Retina (tissue), 1 donor: ENCODE results near the gene SLC1A3.
"Not testable (repeated sequence)": the region's sequence is repeated elsewhere in the genome, so short reads cannot be mapped to it uniquely, and the experiment has no call there.

ENCODE experiments used
- DNase-seq: peaks from one replicate; pipeline ENCODE4 v3.0.0-alpha.2; 2016

SLC1A3 gene

DNA sequence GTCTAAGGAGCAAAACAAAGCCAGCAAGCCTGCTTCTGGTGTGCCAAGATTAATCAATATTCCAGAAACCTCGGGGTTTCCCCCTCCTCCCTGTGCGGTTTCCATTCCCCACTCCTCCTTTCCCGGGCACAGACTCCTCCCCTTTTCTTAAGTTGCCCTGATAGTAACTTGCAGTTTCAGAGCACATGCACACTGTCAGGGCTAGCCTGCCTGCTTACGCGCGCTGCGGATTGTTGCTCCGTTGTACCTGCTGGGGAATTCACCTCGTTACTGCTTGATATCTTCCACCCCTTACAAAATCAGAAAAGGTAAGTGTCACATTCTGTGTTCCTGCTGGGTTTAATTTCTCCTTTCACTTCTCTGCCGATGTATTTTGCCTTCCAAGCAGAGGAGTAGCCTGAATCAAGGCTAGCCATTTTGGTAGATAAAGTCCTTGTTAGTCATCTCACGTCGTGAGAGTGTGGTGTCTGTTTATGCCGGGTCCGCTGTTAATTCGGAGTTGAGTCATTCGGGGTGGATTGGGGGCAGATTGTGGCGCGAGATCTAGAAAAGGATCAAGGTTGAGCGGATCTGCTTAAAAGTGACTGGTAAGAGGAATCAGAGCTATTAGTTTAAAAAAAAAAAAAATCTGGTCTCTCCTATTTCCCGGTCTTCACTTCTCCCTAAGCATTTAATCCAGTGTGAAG is at the start of gene SLC1A3:
SLC1A3 (plus strand) TSS at position 179 of the 686 bp plus-strand sequence. CDS start 1,818 bp downstream, outside the sequence.
- peak; percentile 89 for DNase-seq

DNA sequence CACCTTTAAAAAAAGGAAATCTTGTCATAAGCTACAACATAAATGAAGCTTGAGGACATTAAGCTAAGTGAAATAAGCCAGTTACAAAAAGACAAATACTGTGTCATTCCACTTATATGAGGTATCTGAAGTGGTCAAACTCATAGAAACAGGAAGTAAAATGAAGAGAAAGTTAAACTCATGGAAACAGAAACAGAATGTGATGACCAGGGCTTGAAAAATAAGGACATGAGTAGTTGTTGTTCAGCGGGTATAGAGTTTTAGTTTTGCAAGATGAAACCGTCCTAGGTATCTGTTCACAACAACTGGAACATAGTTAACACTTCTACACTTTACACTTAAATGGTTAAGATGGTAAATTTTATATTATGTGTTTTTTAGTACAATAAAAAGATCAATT is 47.8 kb upstream of the SLC1A3 start:
- no peak for DNase-seq

DNA sequence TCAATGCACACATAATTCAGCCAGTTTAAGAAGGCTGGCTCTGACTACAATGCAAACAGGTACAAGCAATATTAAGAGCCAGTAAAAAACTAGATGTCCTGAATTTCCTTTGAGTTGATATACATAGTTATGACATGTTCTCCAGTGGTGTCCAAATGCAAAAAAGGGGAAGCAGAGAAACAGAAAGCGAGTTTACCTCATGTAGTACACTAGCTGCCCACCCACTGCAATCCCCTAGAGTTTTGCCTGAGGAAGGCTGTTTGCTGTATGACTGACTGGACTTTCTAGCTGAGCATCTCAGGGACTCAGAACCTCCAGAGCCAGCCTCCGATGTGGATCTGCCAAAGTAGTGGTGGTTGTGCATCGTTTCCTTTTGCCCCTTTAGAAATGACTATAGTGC is 44.8 kb upstream of the SLC1A3 start:
- no peak for DNase-seq

DNA sequence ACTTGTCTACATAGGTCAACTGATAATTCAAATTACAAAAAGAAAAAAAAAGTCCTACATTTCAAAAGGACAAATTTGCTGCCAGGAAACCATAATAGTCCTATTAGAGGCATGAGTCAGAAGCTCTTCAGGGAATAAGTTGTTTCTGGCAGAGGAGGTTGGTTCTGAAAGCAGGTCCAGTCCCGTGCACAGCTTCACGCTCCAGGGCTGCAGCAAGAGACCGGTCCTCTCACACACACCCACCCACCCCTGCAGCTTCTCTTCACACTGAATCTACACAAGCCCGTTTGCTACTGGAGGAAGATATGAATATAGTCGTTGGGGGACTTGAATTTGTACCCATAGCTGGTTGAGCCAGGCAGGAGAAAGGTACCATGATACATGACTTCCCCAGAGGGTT is 36.9 kb upstream of the SLC1A3 start:
- DNase-seq, result no peak

DNA sequence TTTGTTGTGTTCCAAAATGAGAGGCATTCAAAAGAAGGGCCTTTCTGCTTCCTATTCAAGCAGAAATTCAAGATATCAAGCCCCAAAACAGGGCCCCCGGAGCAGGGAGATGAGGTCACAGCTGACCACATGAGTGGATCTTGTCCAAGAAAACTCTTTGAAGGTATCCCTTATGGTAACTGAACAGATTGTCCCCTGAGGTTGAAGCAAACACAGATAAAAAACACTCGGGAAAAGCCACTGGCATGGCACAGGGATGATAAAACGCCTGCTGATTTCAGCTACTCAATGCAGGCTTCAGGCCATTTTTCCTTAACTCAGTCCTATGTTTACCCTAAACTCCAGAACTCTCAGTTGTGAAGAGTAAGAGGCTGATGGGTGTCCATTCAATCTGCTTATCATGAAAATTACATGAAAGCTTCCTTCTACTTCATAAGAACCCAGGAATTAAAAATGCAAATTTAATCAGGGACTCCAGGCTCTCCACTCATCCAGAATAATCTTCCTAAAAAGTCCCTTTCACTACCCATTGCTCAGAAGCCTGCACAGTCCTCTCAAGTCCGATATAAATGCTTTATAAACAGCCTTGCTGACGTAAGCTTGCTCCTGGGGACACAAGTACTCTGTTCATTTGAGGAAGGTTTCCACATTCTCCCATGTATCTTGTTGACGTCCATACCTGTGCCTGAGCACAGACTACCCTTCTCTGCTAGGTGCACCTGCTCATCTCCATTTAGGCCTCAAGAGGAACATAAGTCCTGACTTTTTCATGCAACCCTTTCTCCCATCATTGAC is 35.9 kb upstream of the SLC1A3 start:
- DNase-seq, result no peak

DNA sequence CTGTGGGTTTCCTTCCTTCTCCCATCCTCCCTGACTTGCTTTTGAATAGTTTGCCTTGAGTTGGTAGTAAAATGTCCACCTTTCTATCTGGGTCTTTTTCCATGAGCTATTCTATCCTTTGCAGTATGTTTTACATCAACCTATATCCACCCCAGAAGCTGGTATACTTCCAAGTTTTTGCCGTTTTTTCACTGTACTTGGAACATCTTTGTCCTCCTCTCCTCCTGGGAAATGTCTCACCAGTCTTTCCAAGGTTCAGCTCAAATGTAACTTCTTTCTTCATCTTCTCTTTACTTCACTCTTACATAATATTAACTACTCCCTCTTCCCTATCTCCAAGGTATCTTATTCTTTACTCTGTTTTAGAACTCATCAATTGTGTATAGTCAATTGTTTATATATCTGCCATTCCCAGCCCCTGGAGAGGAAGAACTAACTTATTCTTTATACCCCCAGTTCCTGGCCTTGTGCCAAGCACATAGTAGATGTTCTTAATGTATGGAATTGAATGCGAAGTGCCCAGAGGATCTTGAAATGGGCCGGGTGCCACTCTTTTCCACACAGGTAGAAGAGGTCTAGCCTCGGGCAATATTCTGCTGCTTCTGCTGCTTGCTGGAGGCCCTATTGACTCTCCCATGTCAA is 34.9 kb upstream of the SLC1A3 start:
- no peak for DNase-seq

DNA sequence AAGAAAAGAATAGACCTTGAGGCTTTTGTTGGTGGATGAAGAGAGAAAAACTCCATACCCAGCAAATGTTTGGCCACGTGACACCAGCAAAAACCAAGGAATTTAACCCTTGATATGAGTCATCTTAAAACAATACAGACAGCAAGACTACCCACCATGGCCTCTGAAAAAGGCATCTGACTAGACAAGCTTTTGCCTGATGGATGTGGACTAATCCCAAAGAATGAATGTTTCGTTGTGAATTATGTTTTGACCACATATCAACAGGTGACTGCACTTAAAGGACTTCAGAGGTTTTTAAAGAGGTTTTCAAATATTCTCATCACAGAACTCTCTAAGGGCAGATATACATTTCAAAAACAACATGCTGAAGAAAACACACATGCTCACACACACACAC is 33.0 kb upstream of the SLC1A3 start:
- DNase-seq, result no peak

DNA sequence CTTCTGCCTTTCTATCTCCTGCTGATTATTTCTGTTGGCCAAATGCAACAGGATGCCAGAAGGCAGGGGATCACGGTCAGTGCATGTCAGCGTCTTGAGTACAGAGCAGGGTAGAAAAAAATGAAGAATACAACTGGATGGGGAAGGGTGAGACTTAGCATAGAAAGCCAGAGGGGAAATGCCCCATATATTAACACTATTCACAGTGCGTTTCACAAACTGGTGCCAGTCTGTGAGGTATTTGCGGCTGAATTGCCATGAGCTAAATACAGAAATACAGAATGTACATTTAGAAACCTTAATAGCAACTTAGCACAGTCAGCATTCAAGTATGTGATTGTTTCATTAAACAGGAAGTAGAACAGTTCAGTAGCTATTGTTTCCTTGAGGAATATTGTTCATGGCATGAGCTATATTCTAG is 31.0 kb upstream of the SLC1A3 start:
- DNase-seq, result no peak

DNA sequence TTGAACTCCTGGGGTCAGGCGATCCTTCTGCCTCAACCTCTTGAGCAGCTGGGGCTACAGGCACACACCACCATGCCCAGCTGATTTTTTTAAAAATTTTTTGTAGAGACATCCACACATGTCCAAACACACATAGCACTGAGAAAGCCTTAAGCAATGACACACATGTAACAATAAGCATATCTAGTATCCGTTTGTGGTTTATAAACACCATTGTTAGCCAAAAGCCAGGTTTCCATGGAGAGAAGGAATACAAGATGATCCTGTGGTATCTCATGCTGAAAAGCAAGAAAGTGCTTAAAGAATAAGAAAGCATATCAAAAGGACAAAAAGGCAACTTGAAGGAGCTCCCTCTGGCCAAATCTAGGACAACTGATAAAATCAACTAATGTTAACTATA is 29.7 kb upstream of the SLC1A3 start:
- no peak for DNase-seq

DNA sequence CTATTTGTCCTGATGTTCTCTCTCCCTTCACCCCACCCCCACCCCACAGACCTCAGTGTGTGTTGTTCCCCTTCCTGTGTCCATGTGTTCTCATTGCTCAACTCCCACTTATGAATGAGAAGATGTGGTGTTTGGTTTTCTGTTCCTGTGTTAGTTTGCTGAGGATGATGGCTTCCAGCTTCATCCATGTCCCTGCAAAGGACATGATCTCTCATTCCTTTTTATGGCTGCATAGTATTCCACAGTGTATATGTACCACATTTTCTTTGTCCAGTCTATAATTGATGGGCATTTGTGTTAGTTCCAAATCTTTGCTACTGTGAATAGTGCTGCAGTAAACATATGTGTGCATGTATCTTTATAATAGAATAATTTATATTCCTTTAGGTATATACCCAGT is 26.5 kb upstream of the SLC1A3 start:
- DNase-seq, result not testable (repeated sequence)

DNA sequence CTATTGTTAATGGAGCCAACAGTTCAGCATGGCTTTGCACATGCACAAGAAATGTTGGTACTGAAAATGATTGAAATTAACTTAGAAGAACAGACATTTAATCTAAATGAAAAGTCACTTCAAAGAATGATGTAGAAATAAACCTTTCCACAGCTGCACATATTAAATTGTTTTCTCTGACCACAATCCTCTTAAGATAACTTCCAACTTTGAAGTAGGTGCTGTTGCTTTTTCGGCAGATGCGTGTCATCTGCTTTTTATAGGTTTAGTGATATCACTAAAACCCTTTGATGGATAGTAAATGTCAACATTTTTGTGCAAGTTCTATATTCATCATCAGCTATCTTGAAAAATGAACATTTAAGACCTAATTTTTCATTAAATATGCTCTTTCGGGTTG is 25.3 kb upstream of the SLC1A3 start:
- DNase-seq, result no peak

DNA sequence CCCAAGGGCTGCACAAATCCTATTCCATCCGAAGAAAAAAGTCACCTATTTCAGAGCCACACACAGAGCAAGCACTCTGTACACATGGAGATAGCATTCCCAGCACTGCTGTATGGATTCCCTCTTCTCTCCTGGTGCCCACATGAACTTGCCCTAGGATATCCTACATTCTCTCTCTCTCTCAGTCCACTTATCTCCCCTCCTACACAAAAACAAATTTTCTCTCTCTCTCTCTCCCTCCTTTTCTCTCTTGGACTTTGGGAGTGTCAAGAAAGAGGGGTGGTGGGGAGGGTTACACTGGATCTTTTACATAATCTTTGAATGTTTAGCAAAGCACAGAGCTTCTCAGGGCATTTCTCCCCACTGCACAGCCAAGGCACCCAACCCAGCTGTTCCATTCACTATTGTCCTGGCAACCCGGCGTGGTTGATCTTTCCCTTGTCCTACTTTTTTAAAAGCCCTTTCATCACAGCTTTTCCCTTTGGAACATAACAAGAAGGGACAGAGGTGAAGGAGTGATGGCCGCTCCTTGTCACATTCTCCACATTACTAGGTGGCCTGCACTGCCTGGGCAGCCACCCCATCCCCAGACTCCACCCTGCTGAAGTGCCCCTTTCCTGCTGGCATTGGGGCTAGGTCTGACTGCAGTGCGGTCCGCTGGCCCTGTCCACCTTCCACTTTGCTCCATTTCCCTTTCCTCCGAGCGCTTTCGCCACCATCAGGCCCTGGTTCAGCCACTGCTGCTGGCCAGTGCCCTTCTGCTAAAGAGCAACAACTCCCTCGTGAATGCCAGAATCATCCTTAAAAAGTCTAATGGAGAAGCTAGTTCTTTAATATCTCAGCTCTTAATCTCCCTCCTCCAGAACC is 22.2 kb upstream of the SLC1A3 start:
- DNase-seq, result peak; percentile 51

DNA sequence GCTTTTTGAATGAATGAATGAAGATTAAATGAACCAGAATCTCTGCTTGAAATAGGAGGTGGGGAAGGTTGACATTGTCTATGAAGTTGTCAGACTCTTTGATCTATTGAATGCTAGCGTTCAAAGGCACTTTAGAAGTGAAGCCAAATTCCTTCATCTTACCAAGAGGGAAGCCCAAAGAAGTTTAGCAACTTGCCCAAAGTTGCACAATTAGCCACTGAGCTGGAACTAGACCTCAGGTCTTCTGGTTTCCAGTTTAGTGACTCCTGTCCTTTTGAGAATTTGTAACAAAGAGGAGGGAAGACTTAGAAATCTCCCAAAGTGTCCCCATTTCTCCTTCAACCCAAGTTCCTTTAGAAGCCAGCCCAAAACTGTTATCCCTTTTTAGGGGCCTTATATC is 20.7 kb upstream of the SLC1A3 start:
- no peak for DNase-seq

DNA sequence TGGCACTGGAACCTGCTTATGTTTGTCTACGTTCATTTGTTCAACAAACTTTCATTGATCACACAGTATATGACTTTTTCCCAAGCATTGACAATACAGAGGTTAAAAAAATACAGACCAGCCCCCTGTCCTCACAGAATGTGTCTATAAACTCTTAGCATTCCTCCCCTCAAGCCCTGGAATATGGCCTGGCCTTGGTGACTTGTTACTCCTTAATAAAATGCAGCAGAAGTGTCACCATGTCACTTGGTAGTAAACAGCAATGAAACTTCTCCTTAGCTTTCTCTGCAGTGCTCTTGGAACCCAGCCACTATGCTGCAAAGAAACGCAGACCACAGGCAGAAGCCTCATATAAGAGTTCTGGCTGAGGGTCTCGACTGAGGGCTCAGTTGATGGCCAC is 19.1 kb upstream of the SLC1A3 start:
- DNase-seq, result no peak

DNA sequence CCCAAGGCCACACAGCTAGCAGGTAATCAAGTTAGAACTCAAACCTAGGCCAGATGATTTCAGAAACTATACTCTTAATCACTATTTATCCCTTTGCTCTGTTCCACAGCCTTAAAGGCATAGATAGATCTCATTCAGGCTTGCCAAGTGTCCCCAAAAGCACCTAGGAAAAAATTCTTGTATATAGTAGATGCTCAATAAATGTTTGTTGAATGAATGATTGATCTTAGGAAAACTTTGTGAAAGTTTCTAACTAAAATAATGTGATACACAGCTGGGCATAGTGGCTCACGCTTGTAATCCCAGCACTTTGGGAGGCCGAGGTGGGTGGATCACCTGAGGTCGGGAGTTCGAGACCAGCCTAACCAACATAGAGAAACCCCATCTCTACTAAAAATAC is 16.7 kb upstream of the SLC1A3 start:
- DNase-seq, result not testable (repeated sequence)

DNA sequence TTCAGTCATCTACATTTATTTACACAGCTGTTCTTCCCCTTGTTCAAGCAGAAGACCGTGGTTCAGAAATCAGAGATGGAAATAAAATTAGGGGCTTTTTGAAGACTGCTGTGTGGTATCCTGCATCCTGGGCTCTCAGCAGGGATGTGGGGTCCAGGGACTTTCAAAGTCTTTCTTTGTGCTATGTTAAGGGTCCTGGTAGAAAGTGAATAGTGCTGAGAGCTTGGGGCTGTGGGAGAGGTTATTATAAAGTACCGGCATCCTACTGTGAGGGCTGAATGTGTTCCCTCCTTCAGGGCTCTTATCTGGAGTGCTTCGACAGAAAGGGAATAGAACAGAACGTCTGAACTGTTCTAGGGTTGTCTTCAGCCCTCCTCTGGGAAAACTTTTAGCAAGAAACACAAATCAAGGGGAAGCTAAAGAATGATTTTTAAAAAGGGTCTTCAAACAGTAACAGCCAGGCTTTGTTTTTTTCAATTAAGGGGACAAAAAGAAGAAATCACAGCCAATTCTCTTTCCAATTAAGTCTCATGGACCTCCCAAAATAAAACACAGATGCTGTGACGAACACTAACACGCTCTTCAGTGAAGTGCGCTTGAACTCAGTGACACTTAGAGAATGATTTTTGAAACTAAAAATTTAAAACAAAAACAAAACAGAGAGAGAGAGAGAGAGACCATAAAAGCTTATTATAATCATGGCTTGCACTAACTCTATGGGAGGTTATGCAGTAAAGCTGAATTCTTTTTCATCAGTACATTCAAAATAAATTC is 15.7 kb upstream of the SLC1A3 start:
- peak; percentile 34 for DNase-seq

DNA sequence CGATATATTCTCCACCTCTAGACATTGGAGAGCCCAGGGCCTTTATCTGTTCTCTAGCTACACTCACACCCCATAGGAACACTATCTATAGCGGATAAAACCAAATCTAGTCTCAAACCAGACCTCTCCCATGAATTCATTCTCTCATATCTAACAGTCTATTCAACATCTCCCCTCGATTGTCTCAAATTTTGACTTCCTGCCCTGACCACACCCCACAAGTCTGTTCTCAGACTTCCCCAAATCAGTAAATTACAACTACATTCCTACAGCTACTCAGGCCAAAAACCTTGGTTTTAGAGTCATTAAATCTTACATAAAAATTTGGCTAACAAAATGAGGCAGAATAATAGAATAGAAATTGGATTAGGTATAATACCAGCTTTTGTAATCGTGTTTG is 12.5 kb upstream of the SLC1A3 start:
- DNase-seq, result no peak

DNA sequence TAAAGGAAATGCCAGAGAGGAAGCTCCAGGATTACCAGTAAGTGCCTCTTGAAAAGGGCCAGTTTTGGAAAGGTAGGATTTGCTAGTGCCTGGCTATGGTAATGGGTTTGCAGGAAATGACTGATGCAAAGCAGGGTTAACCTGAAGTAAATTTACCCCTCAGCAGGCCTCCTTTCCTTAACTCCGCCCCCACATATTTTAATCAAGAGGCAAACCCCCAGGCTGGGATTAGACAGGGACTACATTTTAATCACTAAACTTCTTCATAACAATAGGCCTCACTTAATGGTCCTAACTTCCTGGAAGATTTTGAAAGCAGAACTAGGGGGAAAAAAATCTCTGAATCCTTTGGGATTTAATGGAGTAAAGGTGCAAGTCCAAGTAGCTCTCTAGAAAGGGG is 10.2 kb upstream of the SLC1A3 start:
- DNase-seq, result no peak

DNA sequence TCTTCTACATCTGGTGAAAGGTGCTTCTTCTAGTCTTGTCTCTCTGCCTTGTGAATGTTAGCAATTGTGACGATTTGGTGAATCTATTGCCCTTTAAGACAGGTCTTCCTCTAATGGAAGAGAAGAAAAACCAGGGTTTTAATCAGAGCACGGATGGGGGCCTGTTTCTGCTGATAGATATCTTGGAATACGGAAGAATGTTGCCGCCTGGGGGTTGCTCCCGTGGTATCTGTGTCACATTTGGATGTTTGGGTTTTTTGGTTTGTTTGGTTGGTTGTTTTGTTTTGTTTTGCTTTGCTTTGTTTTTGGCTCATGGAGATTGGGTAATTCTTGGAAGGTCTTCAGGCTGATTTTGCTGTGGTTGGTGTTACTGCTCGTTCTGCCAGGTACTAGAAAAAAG is 9.7 kb upstream of the SLC1A3 start:
- DNase-seq, result no peak

DNA sequence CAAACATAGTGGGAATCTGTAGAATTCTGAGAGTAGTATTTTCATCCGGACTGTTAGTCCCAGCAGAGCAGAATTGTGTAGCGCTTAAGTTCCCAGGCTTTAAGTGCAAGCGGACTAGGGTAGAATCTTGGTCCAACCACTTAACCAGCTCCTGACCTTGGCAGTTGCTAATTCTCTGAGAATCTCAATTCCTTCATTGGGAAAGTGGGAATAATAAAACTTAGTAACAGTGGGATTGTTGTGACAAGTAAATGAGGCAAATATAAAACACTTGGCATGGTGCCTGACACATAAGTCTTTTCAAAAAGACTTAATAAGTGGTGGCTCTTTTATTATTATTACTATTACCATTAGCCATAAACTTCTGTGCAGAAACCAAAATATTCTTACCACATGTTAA is 8.4 kb upstream of the SLC1A3 start:
- no peak for DNase-seq

DNA sequence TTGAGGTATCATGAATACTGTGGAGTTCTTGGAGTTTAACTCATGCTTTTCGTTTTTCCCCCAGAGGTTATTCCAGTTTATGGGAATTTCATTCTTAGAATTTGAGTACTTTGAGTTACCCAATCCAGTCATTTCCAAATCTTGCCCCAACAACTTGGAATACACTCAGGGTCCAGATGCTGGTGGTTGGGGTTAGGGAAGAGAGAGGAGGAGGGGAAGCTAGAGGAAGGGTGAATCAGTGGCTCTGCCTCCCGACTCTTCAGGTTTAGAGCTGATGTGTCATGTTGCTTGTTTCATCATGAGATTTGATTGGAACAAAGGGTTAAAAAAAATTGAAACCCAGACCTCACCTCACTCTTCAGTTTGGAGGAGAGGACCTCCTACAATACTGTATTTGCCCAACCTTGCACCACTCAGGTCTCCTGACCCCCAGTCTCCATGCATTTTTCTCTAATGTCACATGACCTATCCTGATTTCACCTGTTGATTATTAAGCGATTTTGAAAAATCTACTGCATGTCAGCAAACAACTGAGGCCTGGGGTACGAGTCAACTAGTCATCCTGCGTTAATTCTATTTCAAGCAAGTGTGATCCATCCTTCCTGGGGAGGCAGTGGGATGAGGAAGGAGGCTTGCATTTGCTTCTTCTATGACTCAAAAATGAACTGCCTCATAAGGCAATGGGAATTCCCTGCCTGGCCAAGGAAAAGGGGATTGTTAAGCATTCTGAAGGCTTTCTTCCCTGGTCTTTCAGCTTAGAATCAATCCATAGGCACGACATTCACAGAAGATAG is 6.2 kb upstream of the SLC1A3 start:
- no peak for DNase-seq
